Gastrocnemius medialis (tissue), 4 donors: ENCODE results near the gene SLC7A11.

Source experiments
- POLR2A ChIP-seq, 2 donors: fragments of 450-650 bp; IDR thresholded peaks; one replicate each; pipeline ENCODE4 v1.6.1; 2017; ENCODE audit warnings: antibody characterized with exemption in 2 of 2, mild to moderate bottlenecking in 2 of 2, moderate library complexity in 2 of 2
- TF ChIP-seq, protein P1 (sequence below), 5 experiments: fragments of 450-650 bp in 3 of 5; fragments of 200-600 bp in 2 of 5; sonication (generic) in 2 of 5; IDR thresholded peaks in 4 of 5; conservative IDR thresholded peaks in 1 of 5; 1 replicate in 4 of 5; 2 replicates in 1 of 5; pipeline ENCODE4 v1.5.1; 2016 to 2019; ENCODE audit warnings: antibody characterized with exemption in 5 of 5, mild to moderate bottlenecking in 3 of 5, moderate library complexity in 3 of 5

DNA sequence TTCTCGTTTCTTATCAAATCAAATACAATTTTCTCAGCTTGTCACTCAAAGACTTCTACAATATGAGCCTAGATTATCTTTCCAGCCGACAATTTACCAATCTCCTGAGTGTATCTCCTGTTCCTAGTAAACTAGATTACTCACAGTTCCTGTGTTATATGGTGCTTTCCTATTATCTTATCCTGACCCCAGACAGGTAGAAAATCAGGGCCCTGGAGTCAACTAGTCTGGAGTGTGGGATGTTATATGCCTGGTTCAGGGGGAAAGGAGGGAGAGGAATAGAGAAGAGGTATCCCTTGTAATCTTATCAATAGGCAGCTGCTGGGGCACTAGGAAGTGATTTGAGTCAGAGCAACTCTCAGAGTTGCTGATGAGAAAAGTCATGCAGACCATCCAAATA lies 127.1 kb downstream of the SLC7A11 start:
- TF ChIP-seq, protein P1, sequence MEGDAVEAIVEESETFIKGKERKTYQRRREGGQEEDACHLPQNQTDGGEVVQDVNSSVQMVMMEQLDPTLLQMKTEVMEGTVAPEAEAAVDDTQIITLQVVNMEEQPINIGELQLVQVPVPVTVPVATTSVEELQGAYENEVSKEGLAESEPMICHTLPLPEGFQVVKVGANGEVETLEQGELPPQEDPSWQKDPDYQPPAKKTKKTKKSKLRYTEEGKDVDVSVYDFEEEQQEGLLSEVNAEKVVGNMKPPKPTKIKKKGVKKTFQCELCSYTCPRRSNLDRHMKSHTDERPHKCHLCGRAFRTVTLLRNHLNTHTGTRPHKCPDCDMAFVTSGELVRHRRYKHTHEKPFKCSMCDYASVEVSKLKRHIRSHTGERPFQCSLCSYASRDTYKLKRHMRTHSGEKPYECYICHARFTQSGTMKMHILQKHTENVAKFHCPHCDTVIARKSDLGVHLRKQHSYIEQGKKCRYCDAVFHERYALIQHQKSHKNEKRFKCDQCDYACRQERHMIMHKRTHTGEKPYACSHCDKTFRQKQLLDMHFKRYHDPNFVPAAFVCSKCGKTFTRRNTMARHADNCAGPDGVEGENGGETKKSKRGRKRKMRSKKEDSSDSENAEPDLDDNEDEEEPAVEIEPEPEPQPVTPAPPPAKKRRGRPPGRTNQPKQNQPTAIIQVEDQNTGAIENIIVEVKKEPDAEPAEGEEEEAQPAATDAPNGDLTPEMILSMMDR (IDR thresholded peaks at IDR 0.05 in 4 of 5, conservative IDR thresholded peaks at IDR 0.05 in 1 of 5), result no peak
- no peak for TF ChIP-seq POLR2A (IDR thresholded peaks at IDR 0.05)
